Stimulated activated CD4-positive, alpha-beta T cell treated with anti-CD3 and anti-CD28 coated beads, Interleukin-4, amount 100 ng/mL, for 24 hours (primary cell): ENCODE data around the gene SLC35G2.
"Not testable (repeated sequence)": the region's sequence is repeated elsewhere in the genome, so short reads cannot be mapped to it uniquely, and the experiment has no call there.

ENCODE experiments used
- DNase-seq: peaks from one replicate; pipeline ENCODE4 v3.0.0-alpha.2; 2020

Gene SLC35G2

GRCh38 chr3:136818769-136819391, at the start of gene SLC35G2:
Gene SLC35G2, plus strand, starts transcription at chr3:136819126. Its CDS starts 35,335 bp downstream, at chr3:136854461.
- DNase-seq = peak; percentile 19

GRCh38 chr3:136772709-136773108, 46.2 kb upstream of the SLC35G2 start:
- DNase-seq = no peak

DNA sequence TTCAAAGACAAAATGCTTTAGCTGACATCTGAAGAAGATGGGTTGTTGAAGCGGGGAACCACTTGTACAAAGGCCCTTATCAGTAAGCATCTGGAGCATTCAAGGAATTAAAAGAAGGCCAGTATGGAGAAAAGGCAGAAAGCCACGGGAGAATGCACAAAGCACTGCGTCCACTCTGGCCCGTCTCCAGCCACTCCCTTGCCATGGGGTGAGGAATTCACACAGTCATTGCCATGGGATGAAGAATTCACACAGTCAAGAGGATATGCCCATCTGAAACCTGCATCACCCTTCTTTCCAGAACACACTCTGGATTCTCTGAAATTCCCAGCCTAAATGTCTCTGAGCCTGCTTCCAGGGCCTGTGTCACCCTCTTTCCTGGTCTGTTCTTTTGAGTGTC, 40.1 kb upstream of the SLC35G2 start:
- no peak for DNase-seq

- DNase-seq = no peak
Observed at GRCh38 chr3:136780741-136781140, 38.2 kb upstream of the SLC35G2 start.

- DNase-seq = no peak
Observed at GRCh38 chr3:136783708-136784191, 35.2 kb upstream of the SLC35G2 start.

GRCh38 chr3:136787349-136787748, 31.6 kb upstream of the SLC35G2 start:
- peak; percentile 5 for DNase-seq

DNA sequence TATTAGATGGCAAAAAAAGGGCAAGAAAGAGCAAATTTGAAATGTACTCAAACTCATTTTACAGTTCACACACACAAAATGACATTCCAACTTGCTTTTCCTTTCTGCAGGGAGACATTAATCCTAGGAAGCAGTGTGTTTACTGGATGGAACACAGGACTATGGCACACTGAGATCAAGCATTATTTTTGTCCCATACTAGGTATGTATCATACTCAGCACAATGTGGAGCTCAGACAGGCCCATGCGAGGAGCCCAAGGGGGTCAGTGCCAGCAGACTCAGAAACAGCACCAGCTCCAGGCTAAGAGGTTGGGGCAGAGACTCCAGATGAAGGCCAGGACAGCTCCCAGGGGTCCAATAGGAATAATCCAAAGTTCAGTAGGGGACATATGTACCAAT, 30.8 kb upstream of the SLC35G2 start:
- no peak for DNase-seq

DNA sequence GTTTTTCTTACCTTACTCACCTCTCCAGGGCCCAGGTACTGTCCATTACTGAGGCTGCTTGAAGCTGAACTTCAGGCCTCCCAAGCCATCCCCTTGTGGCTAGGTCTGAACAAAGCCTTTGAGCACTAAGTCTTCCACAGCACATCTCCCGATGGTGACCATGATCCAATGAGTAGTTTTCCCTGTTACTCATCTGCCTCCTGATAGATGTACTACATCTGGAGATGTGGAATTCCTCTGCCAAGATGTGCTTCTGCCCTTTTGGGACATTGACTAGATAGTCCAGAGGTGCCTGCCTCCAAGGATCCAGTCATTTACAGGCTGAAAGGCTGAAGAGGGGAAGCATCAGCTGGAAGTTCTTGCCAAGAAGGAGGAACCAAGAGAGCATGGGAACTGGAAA, 28.9 kb upstream of the SLC35G2 start:
- DNase-seq = no peak

DNA sequence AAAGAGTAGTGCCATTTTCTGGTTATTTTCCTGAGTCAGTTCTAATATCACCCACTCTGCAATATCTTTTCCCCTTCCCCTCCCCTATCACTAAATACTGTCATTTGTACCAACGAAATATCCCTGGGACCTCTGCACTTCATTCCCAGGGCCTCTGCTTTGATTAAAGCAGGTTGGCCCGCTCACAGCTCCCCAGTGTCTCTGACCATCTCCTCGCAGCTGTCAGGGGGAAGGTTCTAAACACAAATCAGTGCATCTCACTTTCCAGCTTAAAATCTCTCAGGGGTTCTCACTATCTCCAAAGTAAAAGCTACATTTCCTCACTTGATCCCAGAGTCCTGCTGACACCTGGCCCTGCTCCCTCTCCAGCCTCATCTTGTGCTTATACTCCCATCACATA, 28.1 kb upstream of the SLC35G2 start:
- no peak for DNase-seq

GRCh38 chr3:136792556-136793330, 26.2 kb upstream of the SLC35G2 start:
- DNase-seq = no peak

GRCh38 chr3:136801146-136801545, 17.8 kb upstream of the SLC35G2 start:
- DNase-seq = not testable (repeated sequence)

- DNase-seq = no peak
Observed at GRCh38 chr3:136802481-136802996, 16.4 kb upstream of the SLC35G2 start.

- no peak for DNase-seq
Observed at GRCh38 chr3:136804141-136804540, 14.8 kb upstream of the SLC35G2 start.

GRCh38 chr3:136804813-136805212, 14.1 kb upstream of the SLC35G2 start:
- no peak for DNase-seq

GRCh38 chr3:136805795-136806194, 13.1 kb upstream of the SLC35G2 start:
- DNase-seq = no peak

DNA sequence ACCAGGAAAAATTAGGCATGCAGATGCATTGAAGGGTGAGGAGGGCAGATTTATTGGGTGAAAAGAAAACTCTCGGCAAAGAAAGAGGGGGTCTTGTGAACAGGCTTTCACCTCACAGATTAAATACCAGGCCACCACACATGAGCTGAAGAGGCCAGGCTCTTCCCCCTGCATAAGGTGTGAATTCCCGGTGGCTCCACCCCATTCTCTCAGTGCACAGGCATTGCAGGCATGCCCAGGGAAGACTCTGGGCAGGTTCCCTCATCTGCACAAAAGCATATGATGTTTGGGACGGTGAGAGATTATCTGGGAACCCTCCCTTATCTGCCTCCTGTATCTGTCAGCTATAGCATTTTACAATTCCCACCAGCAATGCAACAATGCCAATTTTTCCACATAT, 7.2 kb upstream of the SLC35G2 start:
- DNase-seq = no peak

DNA sequence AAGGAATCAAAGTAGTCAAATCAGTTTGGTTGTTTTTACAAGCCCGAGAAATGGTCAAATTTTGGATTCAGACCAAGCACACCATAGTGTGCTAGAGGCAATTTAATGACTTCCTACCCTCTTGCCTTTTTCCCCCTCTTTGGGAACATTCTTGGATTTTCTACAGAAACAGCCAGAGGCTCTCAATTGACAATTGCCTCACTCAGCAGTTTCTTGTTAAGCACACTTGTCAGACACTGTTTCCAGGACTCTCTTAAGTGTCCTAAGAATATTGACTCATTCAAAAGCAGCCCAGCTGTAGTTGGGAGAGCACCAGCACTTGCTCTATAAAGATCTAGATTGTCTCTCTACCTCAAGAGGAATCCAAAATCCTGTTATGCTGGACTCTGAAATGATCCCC, 1.5 kb upstream of the SLC35G2 start:
- DNase-seq = no peak

- DNase-seq = peak; percentile 33
Observed at GRCh38 chr3:136818191-136818768, 646 bp upstream of the SLC35G2 start.

- DNase-seq = peak; percentile 22
Observed at GRCh38 chr3:136819392-136819730, 435 bp downstream of the SLC35G2 start.

DNA sequence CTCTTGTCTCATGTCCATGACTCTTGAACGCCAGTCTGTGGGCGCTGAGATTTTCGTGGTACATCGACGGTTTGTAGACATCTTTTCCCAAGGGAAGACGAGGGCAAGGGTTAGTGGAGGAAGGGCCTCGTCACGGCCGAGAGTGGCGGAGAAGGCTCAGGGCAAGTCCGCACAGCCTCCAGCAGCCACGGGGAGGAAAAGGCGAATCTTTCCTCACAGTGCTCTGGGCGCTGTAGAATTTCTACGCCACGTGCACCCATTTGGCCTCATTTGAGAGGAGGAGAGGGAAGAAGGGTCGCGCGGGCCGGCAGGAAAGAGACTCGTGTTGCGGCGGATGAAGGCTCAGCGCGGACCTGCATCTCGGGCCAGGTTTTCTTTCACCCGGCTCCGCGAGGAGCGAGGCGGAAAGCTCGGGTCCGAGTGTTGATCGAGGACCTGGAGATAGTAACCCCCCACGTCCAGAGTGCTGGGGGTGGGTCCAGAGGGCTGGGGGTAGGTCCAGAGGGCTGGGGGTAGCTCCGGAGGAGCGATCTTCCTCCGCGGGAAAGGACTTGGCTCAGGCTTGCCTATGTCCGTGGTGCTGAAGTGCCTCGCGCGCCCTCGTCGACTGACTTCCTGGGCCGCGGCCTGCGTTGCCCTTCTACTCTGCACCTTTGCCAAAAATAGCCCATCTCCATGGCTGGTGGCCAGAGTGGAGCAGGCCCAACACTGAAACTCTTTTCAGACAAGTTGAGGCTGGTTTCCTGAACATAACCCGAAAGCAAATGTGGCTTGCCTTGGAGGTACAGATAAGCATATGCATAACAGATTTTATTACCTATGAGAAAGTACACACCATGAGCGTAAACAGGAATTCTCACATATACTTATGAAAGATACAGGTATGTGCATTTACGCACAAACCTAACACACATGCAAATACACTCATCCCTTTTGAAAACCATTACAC, 1.1 kb downstream of the SLC35G2 start:
- DNase-seq = peak; percentile 28

- no peak for DNase-seq
Observed at GRCh38 chr3:136831461-136831860, 12.5 kb downstream of the SLC35G2 start.

- no peak for DNase-seq
Observed at GRCh38 chr3:136835089-136835812, 16.3 kb downstream of the SLC35G2 start.
